Neural cell (in vitro differentiated cells): ENCODE measurements around the gene SMCO2.

Experiments
- EP300 ChIP-seq: fragments of 450-650 bp; conservative IDR thresholded peaks from 2 replicates; pipeline ENCODE4 v1.6.1; 2014; ENCODE audit warnings: antibody characterized with exemption, mild to moderate bottlenecking, moderate library complexity; ENCODE audit not compliant: poor library complexity, severe bottlenecking
- EZH2 ChIP-seq: fragments of 200-600, 300-800 bp; shearing (Covaris generic), sonication (generic); IDR thresholded peaks from 2 replicates; pipeline ENCODE4 v1.6.1; 2014; ENCODE audit warnings: antibody characterized with exemption, low read length, borderline replicate concordance, mild to moderate bottlenecking; ENCODE audit not compliant: insufficient read depth, poor library complexity, severe bottlenecking
- RAD21 ChIP-seq: fragments of 450-650 bp; conservative IDR thresholded peaks from 2 replicates; pipeline ENCODE4 v1.6.1; 2014; ENCODE audit warnings: antibody characterized with exemption, mild to moderate bottlenecking, moderate library complexity
- TAF1 ChIP-seq: IDR thresholded peaks from 2 replicates; pipeline ENCODE4 v1.6.1; 2012; ENCODE audit warnings: low read depth
- TF ChIP-seq, protein P1 (sequence below): fragments of 450-650 bp; IDR thresholded peaks from 2 replicates; pipeline ENCODE4 v1.5.1; 2014; ENCODE audit warnings: antibody characterized with exemption, mild to moderate bottlenecking, moderate library complexity; ENCODE audit not compliant: poor library complexity, severe bottlenecking

DNA sequence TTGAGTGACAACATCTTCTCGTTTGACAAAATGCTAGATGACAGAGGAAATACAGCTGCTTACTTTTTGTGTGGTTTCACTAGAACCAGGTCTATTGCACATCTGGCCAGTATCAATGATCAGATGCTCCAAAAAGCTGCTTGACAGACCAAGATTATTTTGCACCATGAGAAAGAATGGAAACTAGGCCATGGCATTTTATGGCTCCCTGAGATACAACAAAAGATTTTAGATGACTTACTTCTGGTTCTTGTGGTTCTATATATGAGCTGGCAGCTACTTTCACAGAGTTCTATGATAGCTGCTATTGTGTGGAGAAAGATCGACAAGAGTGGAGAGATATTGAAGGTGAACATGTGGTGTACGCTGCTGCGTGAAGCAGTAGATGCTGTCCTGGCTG is 51.6 kb downstream of the SMCO2 start:
- TF ChIP-seq, protein P1, sequence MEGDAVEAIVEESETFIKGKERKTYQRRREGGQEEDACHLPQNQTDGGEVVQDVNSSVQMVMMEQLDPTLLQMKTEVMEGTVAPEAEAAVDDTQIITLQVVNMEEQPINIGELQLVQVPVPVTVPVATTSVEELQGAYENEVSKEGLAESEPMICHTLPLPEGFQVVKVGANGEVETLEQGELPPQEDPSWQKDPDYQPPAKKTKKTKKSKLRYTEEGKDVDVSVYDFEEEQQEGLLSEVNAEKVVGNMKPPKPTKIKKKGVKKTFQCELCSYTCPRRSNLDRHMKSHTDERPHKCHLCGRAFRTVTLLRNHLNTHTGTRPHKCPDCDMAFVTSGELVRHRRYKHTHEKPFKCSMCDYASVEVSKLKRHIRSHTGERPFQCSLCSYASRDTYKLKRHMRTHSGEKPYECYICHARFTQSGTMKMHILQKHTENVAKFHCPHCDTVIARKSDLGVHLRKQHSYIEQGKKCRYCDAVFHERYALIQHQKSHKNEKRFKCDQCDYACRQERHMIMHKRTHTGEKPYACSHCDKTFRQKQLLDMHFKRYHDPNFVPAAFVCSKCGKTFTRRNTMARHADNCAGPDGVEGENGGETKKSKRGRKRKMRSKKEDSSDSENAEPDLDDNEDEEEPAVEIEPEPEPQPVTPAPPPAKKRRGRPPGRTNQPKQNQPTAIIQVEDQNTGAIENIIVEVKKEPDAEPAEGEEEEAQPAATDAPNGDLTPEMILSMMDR: no peak
- TF ChIP-seq EP300 (no peak), TAF1 (no peak), EZH2 (no peak), RAD21 (no peak)
